Stimulated activated CD4-positive, alpha-beta T cell treated with anti-CD3 and anti-CD28 coated beads, TNF-alpha, amount 100 ng/mL, for 1 hour (primary cell): ENCODE data around the gene KRT12.
"Not testable (repeated sequence)": the region's sequence is repeated elsewhere in the genome, so short reads cannot be mapped to it uniquely, and the experiment has no call there.

Experiments
- DNase-seq, 3 donors: peaks; one replicate each; pipeline ENCODE4 v3.0.0-alpha.2; 2020; ENCODE audit warnings: low read depth in 3 of 3, low spot score in 1 of 3

KRT12 gene

DNA sequence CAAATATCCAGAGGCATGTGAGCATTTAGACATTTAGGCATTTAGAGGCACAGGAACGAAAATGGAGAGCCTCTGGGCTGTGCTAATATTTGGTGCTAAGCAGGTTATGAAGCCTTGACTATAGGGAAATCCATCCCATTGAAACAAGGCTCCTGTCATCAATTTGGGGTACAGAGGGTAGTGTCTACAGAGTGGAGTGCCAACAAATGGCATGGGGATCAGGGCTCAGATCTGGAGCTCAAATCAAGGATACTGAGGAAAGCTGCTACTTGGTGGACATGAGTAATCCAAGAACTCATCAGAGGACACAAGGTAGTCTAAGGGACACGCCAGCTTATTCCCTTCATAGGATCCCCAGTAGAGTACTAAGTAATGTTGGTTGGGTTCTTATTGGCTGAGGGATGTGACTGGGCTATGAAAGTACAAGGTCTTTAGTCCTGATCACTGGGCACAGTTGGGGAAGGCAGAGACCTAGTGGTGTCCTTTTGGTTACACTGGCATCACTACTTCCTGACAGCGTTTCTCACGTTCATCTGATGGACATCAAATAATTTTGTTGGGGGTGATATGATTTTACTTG, 49.8 kb downstream of the KRT12 start:
- no peak for DNase-seq

GRCh38 chr17:40816569-40816968, 50.5 kb downstream of the KRT12 start:
- DNase-seq, result no peak

DNA sequence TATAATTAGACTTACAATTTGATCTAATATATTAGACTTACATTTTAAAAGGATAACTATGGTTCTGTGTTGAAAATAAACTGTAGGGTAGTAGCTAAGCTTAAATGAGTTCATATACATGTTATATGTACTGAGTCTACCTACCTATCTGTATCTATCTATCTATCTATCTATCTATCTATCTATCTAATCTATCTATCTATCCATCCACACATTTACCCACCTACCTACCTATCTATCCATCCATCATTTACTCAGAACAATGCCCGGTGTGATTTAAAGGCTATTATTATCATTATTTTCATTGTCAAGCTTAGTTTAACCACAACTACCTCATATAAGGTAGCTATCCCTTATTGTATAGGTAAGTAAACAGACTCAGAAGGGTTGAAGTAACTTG, 51.6 kb downstream of the KRT12 start:
- DNase-seq, result no peak

- DNase-seq, result not testable (repeated sequence)
Measured at GRCh38 chr17:40814657-40815056, 52.4 kb downstream of the KRT12 start.

DNA sequence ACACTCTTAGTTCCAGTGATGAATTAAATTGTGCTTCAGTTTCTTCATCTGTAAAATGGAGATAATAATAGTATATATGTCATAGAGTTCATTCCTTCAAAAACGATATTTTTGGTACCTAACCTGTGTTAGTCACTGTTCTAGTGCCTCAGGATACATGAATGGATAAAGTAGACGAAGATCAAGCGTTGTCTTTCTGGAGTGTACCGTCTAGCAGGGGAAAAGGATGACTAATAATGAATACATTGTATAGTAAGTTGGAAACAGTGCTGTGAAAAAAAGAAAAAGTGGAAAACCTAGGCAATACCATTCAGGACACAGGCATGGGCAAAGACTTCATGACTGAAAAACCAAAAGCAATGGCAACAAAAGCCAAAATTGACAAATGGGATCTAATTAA, 53.2 kb downstream of the KRT12 start:
- no peak for DNase-seq

DNA sequence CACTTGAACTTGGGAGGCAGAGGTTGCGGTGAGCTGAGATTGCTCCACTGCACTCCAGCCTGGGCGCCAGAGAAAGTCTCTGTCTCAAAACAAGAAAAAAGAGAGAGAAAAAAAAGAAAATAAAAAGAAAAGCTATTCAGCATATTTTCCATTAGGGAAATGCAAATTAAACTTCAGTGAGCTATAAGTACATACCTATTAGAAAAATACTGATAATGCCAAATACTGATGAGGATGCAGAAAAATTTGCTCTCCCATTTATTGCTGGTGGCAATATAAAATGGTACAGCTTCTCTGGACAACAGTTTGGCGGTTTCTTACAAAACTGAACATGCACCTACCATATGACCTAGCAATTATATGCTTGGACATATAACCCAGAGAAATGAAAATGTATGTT, 54.4 kb downstream of the KRT12 start:
- no peak for DNase-seq
